Measurements from ENCODE around the gene MMD2. TPM values are rescaled to one million over a fixed set of nuclear protein-coding genes. Genes with fewer than 3 reads are reported as not detected.

The MMD2 gene
- total and polyA plus RNA-seq, 2 experiments from 2014 or later: 0.11 to 0.38 TPM

DNA sequence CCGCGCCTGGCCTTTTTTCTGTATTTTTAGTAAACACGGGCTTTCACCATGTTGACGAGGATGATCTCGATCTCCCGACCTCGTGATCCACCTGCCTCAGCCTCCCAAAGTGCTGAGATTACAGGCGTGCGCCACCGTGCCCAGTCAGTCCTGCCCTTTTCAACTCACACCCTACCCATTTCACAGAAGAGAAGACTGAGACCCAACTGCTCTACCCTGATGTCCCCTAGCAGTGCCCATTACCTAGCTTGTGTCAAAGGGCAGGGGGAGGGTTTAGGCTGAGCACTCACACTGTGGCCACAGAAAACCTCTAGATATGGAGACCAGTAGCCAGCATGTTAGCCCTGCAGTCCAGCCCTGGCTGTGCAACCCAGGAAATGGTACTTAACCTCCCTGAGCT lies 15.7 kb downstream of the MMD2 start:
- TF ChIP-seq POLR2AphosphoS5 (IDR thresholded peaks at IDR 0.05; ENCODE audit: low read depth) (no peak), EZH2phosphoT487 (IDR thresholded peaks at IDR 0.05; ENCODE audit: unreplicated experiment) (no peak), STAT1 (IDR thresholded peaks at IDR 0.05; ENCODE audit: unreplicated experiment) (no peak), CREB1 (CRISPR knock-in tag; IDR thresholded peaks at IDR 0.05; ENCODE audit: low read depth) (no peak), REST (IDR thresholded peaks at IDR 0.05; ENCODE audit: unreplicated experiment) (no peak), JUNB (IDR thresholded peaks at IDR 0.05; ENCODE audit: unreplicated experiment) (no peak)
- TF ChIP-seq, protein P1, sequence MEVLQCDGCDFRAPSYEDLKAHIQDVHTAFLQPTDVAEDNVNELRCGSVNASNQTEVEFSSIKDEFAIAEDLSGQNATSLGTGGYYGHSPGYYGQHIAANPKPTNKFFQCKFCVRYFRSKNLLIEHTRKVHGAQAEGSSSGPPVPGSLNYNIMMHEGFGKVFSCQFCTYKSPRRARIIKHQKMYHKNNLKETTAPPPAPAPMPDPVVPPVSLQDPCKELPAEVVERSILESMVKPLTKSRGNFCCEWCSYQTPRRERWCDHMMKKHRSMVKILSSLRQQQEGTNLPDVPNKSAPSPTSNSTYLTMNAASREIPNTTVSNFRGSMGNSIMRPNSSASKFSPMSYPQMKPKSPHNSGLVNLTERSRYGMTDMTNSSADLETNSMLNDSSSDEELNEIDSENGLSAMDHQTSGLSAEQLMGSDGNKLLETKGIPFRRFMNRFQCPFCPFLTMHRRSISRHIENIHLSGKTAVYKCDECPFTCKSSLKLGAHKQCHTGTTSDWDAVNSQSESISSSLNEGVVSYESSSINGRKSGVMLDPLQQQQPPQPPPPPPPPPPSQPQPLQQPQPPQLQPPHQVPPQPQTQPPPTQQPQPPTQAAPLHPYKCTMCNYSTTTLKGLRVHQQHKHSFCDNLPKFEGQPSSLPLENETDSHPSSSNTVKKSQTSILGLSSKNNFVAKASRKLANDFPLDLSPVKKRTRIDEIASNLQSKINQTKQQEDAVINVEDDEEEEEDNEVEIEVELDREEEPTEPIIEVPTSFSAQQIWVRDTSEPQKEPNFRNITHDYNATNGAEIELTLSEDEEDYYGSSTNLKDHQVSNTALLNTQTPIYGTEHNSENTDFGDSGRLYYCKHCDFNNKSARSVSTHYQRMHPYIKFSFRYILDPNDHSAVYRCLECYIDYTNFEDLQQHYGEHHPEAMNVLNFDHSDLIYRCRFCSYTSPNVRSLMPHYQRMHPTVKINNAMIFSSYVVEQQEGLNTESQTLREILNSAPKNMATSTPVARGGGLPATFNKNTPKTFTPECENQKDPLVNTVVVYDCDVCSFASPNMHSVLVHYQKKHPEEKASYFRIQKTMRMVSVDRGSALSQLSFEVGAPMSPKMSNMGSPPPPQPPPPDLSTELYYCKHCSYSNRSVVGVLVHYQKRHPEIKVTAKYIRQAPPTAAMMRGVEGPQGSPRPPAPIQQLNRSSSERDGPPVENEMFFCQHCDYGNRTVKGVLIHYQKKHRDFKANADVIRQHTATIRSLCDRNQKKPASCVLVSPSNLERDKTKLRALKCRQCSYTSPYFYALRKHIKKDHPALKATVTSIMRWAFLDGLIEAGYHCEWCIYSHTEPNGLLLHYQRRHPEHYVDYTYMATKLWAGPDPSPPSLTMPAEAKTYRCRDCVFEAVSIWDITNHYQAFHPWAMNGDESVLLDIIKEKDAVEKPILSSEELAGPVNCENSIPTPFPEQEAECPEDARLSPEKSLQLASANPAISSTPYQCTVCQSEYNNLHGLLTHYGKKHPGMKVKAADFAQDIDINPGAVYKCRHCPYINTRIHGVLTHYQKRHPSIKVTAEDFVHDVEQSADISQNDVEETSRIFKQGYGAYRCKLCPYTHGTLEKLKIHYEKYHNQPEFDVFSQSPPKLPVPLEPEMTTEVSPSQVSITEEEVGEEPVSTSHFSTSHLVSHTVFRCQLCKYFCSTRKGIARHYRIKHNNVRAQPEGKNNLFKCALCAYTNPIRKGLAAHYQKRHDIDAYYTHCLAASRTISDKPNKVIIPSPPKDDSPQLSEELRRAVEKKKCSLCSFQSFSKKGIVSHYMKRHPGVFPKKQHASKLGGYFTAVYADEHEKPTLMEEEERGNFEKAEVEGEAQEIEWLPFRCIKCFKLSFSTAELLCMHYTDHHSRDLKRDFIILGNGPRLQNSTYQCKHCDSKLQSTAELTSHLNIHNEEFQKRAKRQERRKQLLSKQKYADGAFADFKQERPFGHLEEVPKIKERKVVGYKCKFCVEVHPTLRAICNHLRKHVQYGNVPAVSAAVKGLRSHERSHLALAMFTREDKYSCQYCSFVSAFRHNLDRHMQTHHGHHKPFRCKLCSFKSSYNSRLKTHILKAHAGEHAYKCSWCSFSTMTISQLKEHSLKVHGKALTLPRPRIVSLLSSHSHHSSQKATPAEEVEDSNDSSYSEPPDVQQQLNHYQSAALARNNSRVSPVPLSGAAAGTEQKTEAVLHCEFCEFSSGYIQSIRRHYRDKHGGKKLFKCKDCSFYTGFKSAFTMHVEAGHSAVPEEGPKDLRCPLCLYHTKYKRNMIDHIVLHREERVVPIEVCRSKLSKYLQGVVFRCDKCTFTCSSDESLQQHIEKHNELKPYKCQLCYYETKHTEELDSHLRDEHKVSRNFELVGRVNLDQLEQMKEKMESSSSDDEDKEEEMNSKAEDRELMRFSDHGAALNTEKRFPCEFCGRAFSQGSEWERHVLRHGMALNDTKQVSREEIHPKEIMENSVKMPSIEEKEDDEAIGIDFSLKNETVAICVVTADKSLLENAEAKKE (CRISPR knock-in tag; IDR thresholded peaks at IDR 0.05): no peak
- Mint-ChIP-seq H3K36me3 (ENCODE audit: low read depth) (no peaks in the 10 kb centered on the region), H3K9me3 (peaks cover 3% of the 10 kb centered on the region; the same call in 1 of the 3 replicates), H3K4me3 (no peak overlapping the region), H3K27ac (no peak overlapping the region), H3K27me3 (ENCODE audit: insufficient read depth, low read depth, poor library complexity) (peaks cover 3% of the 10 kb centered on the region), H3K4me1 (peaks cover 2% of the 10 kb centered on the region; the same call in 2 of the 3 replicates)
- Histone ChIP-seq H3K9me2 (ENCODE audit: insufficient read depth) (no peaks in the 10 kb centered on the region), H3K4me2 (no peak overlapping the region), H3K79me2 (replicated peaks; ENCODE audit: insufficient read depth) (no peaks in the 10 kb centered on the region), H3F3A (replicated peaks; ENCODE audit: low read depth) (no peaks in the 10 kb centered on the region), H3K4me3 (no peak overlapping the region), H3K27me3 (ENCODE audit: insufficient read depth) (no peaks in the 10 kb centered on the region), H4K20me1 (replicated peaks; ENCODE audit: insufficient read depth) (no peaks in the 10 kb centered on the region), H3K4me1 (ENCODE audit: insufficient read depth) (no peaks in the 10 kb centered on the region), H2AFZ (no peak overlapping the region), H3K36me3 (ENCODE audit: insufficient read depth) (no peaks in the 10 kb centered on the region), H3K27ac (ENCODE audit: low read depth) (no peak overlapping the region)
- DNase-seq (ENCODE audit: low spot score) (no peak), ATAC-seq (no peak)

Data from GM23338 (cell line).